H1 (cell line): ENCODE data around the gene PLCB3. TPM values are rescaled to one million over a fixed set of nuclear protein-coding genes. Genes with fewer than 3 reads are reported as not detected.

Source experiments
- CTCF ChIA-PET: fragments of 300-600 bp; sonication (Branson Sonifier 250); formaldehyde crosslinking; loops from one replicate; lab custom pipeline; 2021; ENCODE audit not compliant: partially characterized antibody; lab: Charles Lee
- POLR2A ChIA-PET: fragments of 300-600 bp; sonication (Branson Sonifier 250); formaldehyde crosslinking; loops from one replicate; lab custom pipeline; 2021; ENCODE audit warnings: inconsistent platforms; ENCODE audit not compliant: partially characterized antibody; lab: Charles Lee
- DNase-seq, 2 experiments: peaks; one replicate each; pipeline versions ENCODE4 v3.0.0 to v3.0.0-alpha.2; 2010 to 2022; ENCODE audit warnings: low spot score in 2 of 2, low read depth in 1 of 2, mixed read lengths in 1 of 2
- FAIRE-seq: peaks from 2 replicates; lab custom pipeline; 2011; peaks lifted over from hg19 to GRCh38; lab: Jason Lieb, UNC
- H2AFZ ChIP-seq: 2 replicates; pipeline ENCODE4 v1.8.1; 2012; ENCODE audit warnings: low read length, inconsistent platforms
- H2AK5ac ChIP-seq: 2 replicates; pipeline ENCODE4 v1.6.1; 2013; ENCODE audit warnings: low read depth, low read length
- H2BK120ac ChIP-seq: replicated peaks from 2 replicates; pipeline ENCODE3; 2013; ENCODE audit warnings: low read depth, low read length, inconsistent platforms
- H2BK12ac ChIP-seq: 2 replicates; pipeline ENCODE4 v1.6.1; 2013; ENCODE audit warnings: low read depth, low read length
- H2BK15ac ChIP-seq: 2 replicates; pipeline ENCODE4 v1.6.1; 2013; ENCODE audit warnings: low read length
- H2BK20ac ChIP-seq: 2 replicates; pipeline ENCODE4 v1.6.1; 2013; ENCODE audit warnings: low read length
- H2BK5ac ChIP-seq: 2 replicates; pipeline ENCODE4 v1.6.1; 2013; ENCODE audit warnings: low read depth, low read length
- H3K14ac ChIP-seq: 2 replicates; pipeline ENCODE4 v1.6.1; 2013; ENCODE audit warnings: inconsistent platforms; ENCODE audit not compliant: insufficient read length
- H3K18ac ChIP-seq: 2 replicates; pipeline ENCODE4 v1.6.1; 2013; ENCODE audit warnings: low read length; ENCODE audit errors: extremely low read depth
- H3K23ac ChIP-seq: 2 replicates; pipeline ENCODE4 v1.6.1; 2013; ENCODE audit warnings: inconsistent platforms; ENCODE audit not compliant: insufficient read length
- H3K23me2 ChIP-seq: 2 replicates; pipeline ENCODE4 v1.6.1; 2013; ENCODE audit warnings: low read depth, low read length
- H3K27ac ChIP-seq: 2 replicates; pipeline ENCODE4 v1.6.1; 2011; ENCODE audit warnings: low read depth, low read length, inconsistent platforms
- H3K27me3 ChIP-seq, 4 experiments: replicated peaks in 1 of 4; 1 replicate in 1 of 4; 2 replicates in 3 of 4; pipeline versions ENCODE4 v1.6.1 to v1.8.1; 2011 to 2013; ENCODE audit warnings: low read length in 3 of 4, mild to moderate bottlenecking in 3 of 4, inconsistent platforms in 2 of 4, mixed read lengths in 2 of 4, moderate library complexity in 1 of 4; ENCODE audit not compliant: control insufficient read depth in 3 of 4, insufficient read depth in 3 of 4; ENCODE audit errors: extremely low read depth in 1 of 4
- H3K36me3 ChIP-seq, 4 experiments: 2 replicates each; pipeline versions ENCODE4 v1.6.1 to v1.8.1; 2011 to 2013; ENCODE audit warnings: mild to moderate bottlenecking in 4 of 4, low read length in 3 of 4, moderate library complexity in 2 of 4, control low read depth in 1 of 4, inconsistent platforms in 1 of 4; ENCODE audit not compliant: insufficient read depth in 4 of 4, control insufficient read depth in 2 of 4
- H3K4ac ChIP-seq: replicated peaks from 2 replicates; pipeline ENCODE3; 2013; ENCODE audit warnings: low read length, low read depth, mixed read lengths, inconsistent platforms; ENCODE audit not compliant: insufficient read length
- H3K4me1 ChIP-seq, 4 experiments: replicated peaks in 1 of 4; 1 replicate in 1 of 4; 2 replicates in 3 of 4; pipeline versions ENCODE4 v1.6.1 to v1.8.1; 2011 to 2013; ENCODE audit warnings: low read length in 3 of 4, inconsistent platforms in 2 of 4, mixed read lengths in 1 of 4; ENCODE audit not compliant: insufficient read depth in 4 of 4, control insufficient read depth in 3 of 4
- H3K4me2 ChIP-seq, 2 experiments: 2 replicates each; pipeline versions ENCODE4 v1.6.1 to v1.8.1; 2011 to 2013; ENCODE audit warnings: low read depth in 2 of 2, low read length in 2 of 2, control low read depth in 1 of 2, inconsistent platforms in 1 of 2, mild to moderate bottlenecking in 1 of 2; ENCODE audit not compliant: insufficient read depth in 1 of 2
- H3K4me3 ChIP-seq, 4 experiments: fragments of 200-600, 300-600 bp in 1 of 4; sonication (generic), shearing (Covaris generic), sonication (Bioruptor Twin) in 1 of 4; 2 replicates each; pipeline versions ENCODE4 v1.5.1 to v1.8.1; 2011 to 2016; ENCODE audit warnings: low read length in 4 of 4, low read depth in 3 of 4, control low read depth in 2 of 4, inconsistent platforms in 2 of 4, mild to moderate bottlenecking in 2 of 4, mixed read lengths in 1 of 4, moderate library complexity in 1 of 4; ENCODE audit not compliant: insufficient read depth in 2 of 4; ENCODE audit errors: extremely low read depth in 1 of 4
- H3K56ac ChIP-seq: replicated peaks from 2 replicates; pipeline ENCODE3; 2013; ENCODE audit warnings: low read depth, mild to moderate bottlenecking, mixed read lengths, low read length, inconsistent platforms; ENCODE audit not compliant: insufficient read length
- H3K79me1 ChIP-seq: 2 replicates; pipeline ENCODE4 v1.6.1; 2013; ENCODE audit warnings: low read depth, low read length, control low read depth
- H3K79me2 ChIP-seq, 2 experiments: 2 replicates each; pipeline versions ENCODE4 v1.6.1 to v1.8.1; 2012 to 2013; ENCODE audit warnings: low read length in 2 of 2, mild to moderate bottlenecking in 2 of 2, inconsistent platforms in 1 of 2; ENCODE audit not compliant: insufficient read depth in 2 of 2, control insufficient read depth in 1 of 2
- H3K9ac ChIP-seq, 4 experiments: replicated peaks in 1 of 4; 1 replicate in 1 of 4; 2 replicates in 3 of 4; pipeline versions ENCODE4 v1.6.1 to v1.8.1; 2011 to 2013; ENCODE audit warnings: low read depth in 3 of 4, low read length in 3 of 4, control low read depth in 2 of 4, mild to moderate bottlenecking in 2 of 4, moderate library complexity in 2 of 4, inconsistent platforms in 1 of 4; ENCODE audit errors: extremely low read depth in 1 of 4
- H3K9me3 ChIP-seq, 2 experiments: 2 replicates each; pipeline versions ENCODE4 v1.6.1 to v1.8.1; 2012 to 2013; ENCODE audit warnings: mild to moderate bottlenecking in 2 of 2, moderate library complexity in 2 of 2, control low read depth in 1 of 2, inconsistent platforms in 1 of 2, low read depth in 1 of 2, low read length in 1 of 2, mixed read lengths in 1 of 2; ENCODE audit not compliant: insufficient read depth in 2 of 2
- H4K20me1 ChIP-seq, 2 experiments: replicated peaks in 1 of 2; 2 replicates each; pipeline versions ENCODE3 to v1.8.1; 2011 to 2013; ENCODE audit warnings: inconsistent platforms in 2 of 2, low read length in 2 of 2, mild to moderate bottlenecking in 1 of 2; ENCODE audit not compliant: insufficient read depth in 2 of 2, control insufficient read depth in 1 of 2
- H4K5ac ChIP-seq: 2 replicates; pipeline ENCODE4 v1.6.1; 2013; ENCODE audit warnings: low read length, low read depth, mixed read lengths, inconsistent platforms; ENCODE audit not compliant: insufficient read length
- H4K8ac ChIP-seq: 2 replicates; pipeline ENCODE4 v1.8.0; 2013; ENCODE audit warnings: mild to moderate bottlenecking, moderate library complexity, low read length, inconsistent platforms; ENCODE audit not compliant: insufficient read depth; ENCODE audit errors: extremely low read depth
- H4K91ac ChIP-seq: replicated peaks from 2 replicates; pipeline ENCODE3; 2013; ENCODE audit warnings: low read length, mixed read lengths, inconsistent platforms; ENCODE audit not compliant: insufficient read length
- ASH2L ChIP-seq: fragments of 200-600, 300-600 bp; sonication (generic); IDR thresholded peaks from one replicate; pipeline ENCODE4 v1.7.1; 2017; ENCODE audit warnings: low read length
- CEBPB ChIP-seq: IDR thresholded peaks from 2 replicates; pipeline ENCODE4 v1.6.1; 2012; ENCODE audit warnings: low read depth, low read length
- CHD2 ChIP-seq: IDR thresholded peaks from 2 replicates; pipeline ENCODE4 v1.6.1; 2012; ENCODE audit warnings: low read length, improper control_type of control experiment
- EGR1 ChIP-seq: IDR thresholded peaks from 2 replicates; pipeline ENCODE4 v1.6.1; 2011; ENCODE audit warnings: low read depth, low read length, borderline replicate concordance
- EP300 ChIP-seq, 2 experiments: IDR thresholded peaks; 1 replicate in 1 of 2; 2 replicates in 1 of 2; pipeline ENCODE4 v1.6.1; 2011 to 2012; ENCODE audit warnings: low read depth in 2 of 2, low read length in 2 of 2, mild to moderate bottlenecking in 2 of 2, borderline replicate concordance in 1 of 2, inconsistent platforms in 1 of 2, moderate library complexity in 1 of 2
- EZH2 ChIP-seq: fragments of 200-600 bp; sonication (generic); IDR thresholded peaks from 2 replicates; pipeline ENCODE4 v1.7.1; 2012; ENCODE audit warnings: low read depth, mild to moderate bottlenecking, moderate library complexity, low read length, inconsistent platforms; ENCODE audit not compliant: severe bottlenecking
- GABPA ChIP-seq: IDR thresholded peaks from 2 replicates; pipeline ENCODE4 v1.6.1; 2011; ENCODE audit warnings: mild to moderate bottlenecking, low read length, moderate library complexity, borderline replicate concordance; ENCODE audit not compliant: insufficient read depth
- SAP30 ChIP-seq: fragments of 300-600 bp; sonication (generic); IDR thresholded peaks from 2 replicates; pipeline ENCODE4 v1.7.1; 2012; ENCODE audit warnings: low read length, moderate library complexity, mild to moderate bottlenecking, inconsistent platforms; ENCODE audit not compliant: insufficient read depth, insufficient replicate concordance
- SIX5 ChIP-seq: IDR thresholded peaks from 2 replicates; pipeline ENCODE4 v1.6.1; 2011; ENCODE audit warnings: mild to moderate bottlenecking, low read depth, low read length
- TAF7 ChIP-seq: optimal IDR thresholded peaks from 2 replicates; pipeline ENCODE3; 2011; ENCODE audit warnings: low read depth, mild to moderate bottlenecking, inconsistent platforms, low read length, moderate library complexity, borderline replicate concordance
- TCF12 ChIP-seq: IDR thresholded peaks from 2 replicates; pipeline ENCODE4 v1.6.1; 2011; ENCODE audit warnings: low read depth, mild to moderate bottlenecking, low read length
- TEAD4 ChIP-seq: IDR thresholded peaks from 2 replicates; pipeline ENCODE4 v1.6.1; 2012; ENCODE audit warnings: low read depth, low read length, inconsistent platforms, mixed read lengths
- WGBS, 2 experiments: shearing (Covaris generic) in 1 of 2; methylation state at CpG; one replicate each; pipeline versions ENCODE4 v1.1.6 to v1.1.7; 2013 to 2015; ENCODE audit warnings: low lambda C conversion rate in 2 of 2, mixed read lengths in 2 of 2, inconsistent platforms in 1 of 2, low coverage in 1 of 2, missing lambda C conversion rate in 1 of 2; ENCODE audit not compliant: insufficient replicate concordance in 2 of 2, insufficient coverage in 1 of 2, insufficient read length in 1 of 2; ENCODE audit errors: extremely low coverage in 1 of 2, missing lambda C conversion rate in 1 of 2; 5-methylcytosine and 5-hydroxymethylcytosine counted together
- polyA plus RNA-seq, 7 experiments: library from polyadenylated mRNA; depleted of rRNA in 3 of 7; stranded (reverse) in 5 of 7; unstranded in 2 of 7; fragments of >200 nt in 5 of 7; fragments of 200-250 nt in 2 of 7; gene quantifications; 1 replicate in 5 of 7; 2 replicates in 1 of 7; 4 replicates in 1 of 7; pipeline versions ENCODE4 v1.2.1 to v1.2.3, GENCODE V29; 2011 to 2013; ENCODE audit warnings: missing spikeins in 2 of 7, mixed read lengths in 2 of 7
- total RNA-seq: library from RNA; stranded (reverse); fragmentation: NEBNext Ultra II Directional; extraction: Animal tissue kit (Norgen Biotek cat#: 25700); gene quantifications from 2 replicates; pipeline ENCODE4 v1.2.1, GENCODE V29; 2021
- TF ChIP-seq, protein P1 (sequence below): IDR thresholded peaks from 2 replicates; pipeline ENCODE4 v1.6.1; 2012; ENCODE audit warnings: inconsistent platforms
- TF ChIP-seq, protein P2 (sequence below): IDR thresholded peaks from 2 replicates; pipeline ENCODE4 v1.6.1; 2012; ENCODE audit warnings: inconsistent platforms

PLCB3 gene
- total and polyA plus RNA-seq, 2 of the 8 experiments (the other 6 are each of a cell fraction or from before 2014, with no cell fraction given) = 47.2 to 104 TPM

DNA sequence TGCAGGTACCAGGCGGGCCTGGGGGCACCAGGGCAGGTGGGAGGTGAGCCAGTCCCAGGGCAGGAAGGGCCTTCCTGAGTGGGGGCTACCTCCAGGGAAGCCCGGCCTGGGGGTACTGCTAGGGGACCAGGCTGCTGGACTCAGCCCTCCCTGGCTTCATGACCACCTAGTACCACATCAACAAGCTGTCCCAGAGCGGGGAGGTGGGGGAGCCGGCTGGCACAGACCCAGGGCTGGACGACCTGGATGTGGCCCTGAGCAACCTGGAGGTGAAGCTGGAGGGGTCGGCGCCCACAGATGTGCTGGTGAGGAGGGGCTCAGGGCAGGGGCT, 32.0 kb upstream of the PLCB3 start:
- H3K36me3 ChIP-seq = peaks cover 0 to 9% (median 5%) of the 10 kb centered on the region in 4 experiments; a peak in 5 of 8 replicates
- H3K4me3 ChIP-seq = no peak overlapping the region
- H4K5ac ChIP-seq = no peak overlapping the region
- no peak overlapping the region for H3K56ac ChIP-seq
- no peak overlapping the region for H2AFZ ChIP-seq
- no peak overlapping the region for H2BK20ac ChIP-seq
- no peak overlapping the region for H3K18ac ChIP-seq
- no peak overlapping the region for H2BK5ac ChIP-seq
- H2AK5ac ChIP-seq = no peak overlapping the region
- no peak overlapping the region for H3K23ac ChIP-seq
- no peaks in the 10 kb centered on the region for H3K9me3 ChIP-seq
- no peak overlapping the region for H2BK120ac ChIP-seq
- H3K4ac ChIP-seq = no peak overlapping the region
- H3K4me1 ChIP-seq = no peaks in the 10 kb centered on the region
- no peak overlapping the region for H3K27ac ChIP-seq
- no peak for FAIRE-seq
- H4K8ac ChIP-seq = no peak overlapping the region
- no peak overlapping the region for H4K91ac ChIP-seq
- no peak overlapping the region for H3K14ac ChIP-seq
- no peaks in the 10 kb centered on the region for H3K27me3 ChIP-seq
- ChIA-PET POLR2A (interaction anchor here (1.0 to 14.1 kb wide), 8 partner anchors 11 to 50 kb away, joined by 3 to 253 read pairs (median 4); partner anchors contain the start of genes FERMT3, PLCB3, STIP1 and VEGFB), CTCF (interaction anchor here (1.1 to 2.8 kb wide), 5 partner anchors 8 to 57 kb away, joined by 3 to 19 read pairs (median 4); partner anchors contain the start of gene FERMT3)
- no peak overlapping the region for H2BK15ac ChIP-seq
- no peak overlapping the region for H2BK12ac ChIP-seq
- H3K79me1 ChIP-seq = no peaks in the 10 kb centered on the region
- H3K4me2 ChIP-seq = no peak overlapping the region
- TF ChIP-seq EGR1 (no peak), EZH2 (no peak), GABPA (no peak), CHD2 (no peak), TAF7 (no peak), CEBPB (no peak), SIX5 (no peak), TCF12 (no peak), EP300 (IDR thresholded peaks at IDR 0.05; ENCODE audit: borderline replicate concordance in 1 of 2, low read depth in 2 of 2, low read length in 2 of 2) (no peak), SAP30 (no peak), ASH2L (no peak), TEAD4 (no peak)
- TF ChIP-seq, protein P1, sequence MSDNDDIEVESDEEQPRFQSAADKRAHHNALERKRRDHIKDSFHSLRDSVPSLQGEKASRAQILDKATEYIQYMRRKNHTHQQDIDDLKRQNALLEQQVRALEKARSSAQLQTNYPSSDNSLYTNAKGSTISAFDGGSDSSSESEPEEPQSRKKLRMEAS = no peak
- TF ChIP-seq, protein P2, sequence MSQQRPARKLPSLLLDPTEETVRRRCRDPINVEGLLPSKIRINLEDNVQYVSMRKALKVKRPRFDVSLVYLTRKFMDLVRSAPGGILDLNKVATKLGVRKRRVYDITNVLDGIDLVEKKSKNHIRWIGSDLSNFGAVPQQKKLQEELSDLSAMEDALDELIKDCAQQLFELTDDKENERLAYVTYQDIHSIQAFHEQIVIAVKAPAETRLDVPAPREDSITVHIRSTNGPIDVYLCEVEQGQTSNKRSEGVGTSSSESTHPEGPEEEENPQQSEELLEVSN = no peak
- H4K20me1 ChIP-seq = peaks cover 2 to 11% of the 10 kb centered on the region in 2 experiments
- H3K23me2 ChIP-seq = no peaks in the 10 kb centered on the region
- DNase-seq = no peak
- no peak overlapping the region for H3K9ac ChIP-seq
- 90% methylated on average over 7 of the region's 7 CpGs; no CpG with 5 or more reads in 1 of the 2 experiments for WGBS, 2 experiments
- no peaks in the 10 kb centered on the region for H3K79me2 ChIP-seq
